ENCODE data around the gene NANOGP8.

DNA sequence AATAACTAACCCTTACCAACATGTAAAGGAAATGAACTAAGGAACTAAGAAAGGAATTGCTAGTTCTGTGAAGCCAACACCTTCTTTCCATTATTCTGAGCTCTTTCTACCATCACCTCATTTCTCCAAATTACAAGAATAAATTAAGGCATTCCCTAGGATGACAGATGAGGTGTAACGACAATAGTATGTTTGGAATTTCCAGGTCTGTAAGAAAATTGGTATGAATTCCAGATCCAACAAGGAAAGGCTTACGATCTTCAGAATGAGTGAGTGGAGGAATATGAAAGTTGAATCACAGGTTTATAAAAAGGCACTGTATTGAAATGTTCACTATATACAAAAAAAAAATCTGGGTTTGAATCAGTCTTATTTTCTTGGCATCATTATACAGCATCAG lies 4.5 kb upstream of the NANOGP8 start:
- TF ChIP-seq, protein P1, sequence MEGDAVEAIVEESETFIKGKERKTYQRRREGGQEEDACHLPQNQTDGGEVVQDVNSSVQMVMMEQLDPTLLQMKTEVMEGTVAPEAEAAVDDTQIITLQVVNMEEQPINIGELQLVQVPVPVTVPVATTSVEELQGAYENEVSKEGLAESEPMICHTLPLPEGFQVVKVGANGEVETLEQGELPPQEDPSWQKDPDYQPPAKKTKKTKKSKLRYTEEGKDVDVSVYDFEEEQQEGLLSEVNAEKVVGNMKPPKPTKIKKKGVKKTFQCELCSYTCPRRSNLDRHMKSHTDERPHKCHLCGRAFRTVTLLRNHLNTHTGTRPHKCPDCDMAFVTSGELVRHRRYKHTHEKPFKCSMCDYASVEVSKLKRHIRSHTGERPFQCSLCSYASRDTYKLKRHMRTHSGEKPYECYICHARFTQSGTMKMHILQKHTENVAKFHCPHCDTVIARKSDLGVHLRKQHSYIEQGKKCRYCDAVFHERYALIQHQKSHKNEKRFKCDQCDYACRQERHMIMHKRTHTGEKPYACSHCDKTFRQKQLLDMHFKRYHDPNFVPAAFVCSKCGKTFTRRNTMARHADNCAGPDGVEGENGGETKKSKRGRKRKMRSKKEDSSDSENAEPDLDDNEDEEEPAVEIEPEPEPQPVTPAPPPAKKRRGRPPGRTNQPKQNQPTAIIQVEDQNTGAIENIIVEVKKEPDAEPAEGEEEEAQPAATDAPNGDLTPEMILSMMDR (conservative IDR thresholded peaks at IDR 0.05), result no peak
- no peak for TF ChIP-seq ZFX (IDR thresholded peaks at IDR 0.05)
